Eye (tissue), 1 donor: ENCODE measurements around the gene ACP2.

Experiments used
- DNase-seq: peaks from one replicate; pipeline ENCODE4 v3.0.0-alpha.2; 2015

ACP2 gene

DNA sequence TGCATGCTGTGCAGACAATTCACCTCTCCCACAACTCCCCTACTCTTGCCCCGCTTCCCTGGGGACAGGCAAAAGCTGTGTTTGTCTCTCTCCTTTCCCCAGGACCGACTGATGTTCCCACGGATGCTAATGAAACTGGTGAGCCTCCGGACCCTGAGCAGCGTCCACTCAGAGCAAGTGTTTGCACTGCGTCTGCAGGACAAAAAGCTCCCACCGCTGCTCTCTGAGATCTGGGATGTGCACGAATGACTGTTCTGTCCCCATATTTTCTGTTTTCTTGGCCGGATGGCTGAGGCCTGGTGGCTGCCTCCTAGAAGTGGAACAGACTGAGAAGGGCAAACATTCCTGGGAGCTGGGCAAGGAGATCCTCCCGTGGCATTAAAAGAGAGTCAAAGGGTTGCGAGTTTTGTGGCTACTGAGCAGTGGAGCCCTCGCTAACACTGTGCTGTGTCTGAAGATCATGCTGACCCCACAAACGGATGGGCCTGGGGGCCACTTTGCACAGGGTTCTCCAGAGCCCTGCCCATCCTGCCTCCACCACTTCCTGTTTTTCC lies 19.9 kb upstream of the ACP2 start:
- DNase-seq = no peak

DNA sequence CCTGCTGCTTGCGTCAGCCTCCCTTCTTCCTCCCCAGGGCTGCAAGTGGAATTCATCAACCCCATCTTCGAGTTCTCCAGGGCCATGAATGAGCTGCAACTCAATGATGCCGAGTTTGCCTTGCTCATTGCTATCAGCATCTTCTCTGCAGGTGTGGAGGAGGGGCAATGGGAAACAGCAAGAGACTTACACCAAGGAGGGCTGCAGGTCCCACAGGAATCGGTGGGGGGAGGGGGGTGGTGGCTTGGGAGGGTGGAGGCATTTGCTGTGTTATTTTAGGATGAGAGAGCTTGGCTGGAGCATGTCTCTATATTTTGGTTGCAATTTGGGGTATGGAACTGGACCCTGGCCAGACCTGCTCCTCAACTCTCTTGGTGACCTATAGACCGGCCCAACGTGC lies 19.3 kb upstream of the ACP2 start:
- DNase-seq = no peak

DNA sequence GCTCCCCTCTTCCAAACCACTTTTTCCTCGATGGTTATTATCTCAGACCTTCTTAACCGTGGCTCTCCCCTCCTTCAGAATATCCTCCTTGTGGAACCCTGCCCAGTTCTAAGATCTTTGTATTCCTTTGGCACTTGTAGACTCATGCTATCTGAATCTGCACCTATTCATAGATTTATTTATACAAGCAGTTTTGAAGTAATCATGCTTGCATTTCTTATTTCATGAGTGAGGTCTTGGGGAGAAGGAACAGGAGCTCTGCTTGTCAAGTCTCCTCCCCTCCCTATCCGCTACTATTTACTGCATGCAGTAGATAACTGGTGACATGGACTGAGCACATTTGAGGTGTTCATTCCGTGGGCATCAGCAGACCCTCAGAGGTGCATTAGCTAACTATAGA lies 15.9 kb upstream of the ACP2 start:
- no peak for DNase-seq

DNA sequence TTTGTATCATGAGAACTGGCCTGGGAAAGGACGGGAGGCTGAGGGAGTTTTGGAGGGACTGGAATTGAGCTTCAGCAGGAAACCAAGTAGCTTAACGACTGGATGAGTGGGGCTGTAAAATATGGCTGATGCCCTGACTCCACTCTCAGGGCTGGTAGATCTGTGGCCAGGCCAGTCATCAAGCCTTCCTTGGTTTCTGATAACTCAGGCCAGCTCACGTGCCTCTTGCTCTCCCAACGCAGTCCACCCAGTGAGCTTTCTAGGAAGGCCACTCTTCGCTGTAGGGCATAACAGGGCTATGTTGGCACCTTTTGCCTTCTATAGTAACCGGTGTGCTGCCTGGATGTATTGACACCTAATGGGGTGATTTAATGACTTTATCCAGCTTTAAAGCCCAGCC lies 15.5 kb upstream of the ACP2 start:
- DNase-seq = no peak

DNA sequence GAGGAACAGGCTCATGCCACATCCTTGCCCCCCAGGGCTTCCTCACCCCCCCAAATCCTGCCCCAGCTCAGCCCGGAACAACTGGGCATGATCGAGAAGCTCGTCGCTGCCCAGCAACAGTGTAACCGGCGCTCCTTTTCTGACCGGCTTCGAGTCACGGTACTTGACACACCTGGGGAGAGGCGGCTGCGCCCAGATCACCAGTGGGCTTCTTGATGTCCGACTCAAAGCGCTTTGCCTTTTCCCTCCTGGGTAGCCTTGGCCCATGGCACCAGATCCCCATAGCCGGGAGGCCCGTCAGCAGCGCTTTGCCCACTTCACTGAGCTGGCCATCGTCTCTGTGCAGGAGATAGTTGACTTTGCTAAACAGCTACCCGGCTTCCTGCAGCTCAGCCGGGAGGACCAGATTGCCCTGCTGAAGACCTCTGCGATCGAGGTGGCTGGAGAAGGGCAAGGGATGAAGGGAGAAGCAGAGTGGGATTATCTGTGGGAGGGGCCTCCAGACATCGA lies 12.7 kb upstream of the ACP2 start:
- no peak for DNase-seq

DNA sequence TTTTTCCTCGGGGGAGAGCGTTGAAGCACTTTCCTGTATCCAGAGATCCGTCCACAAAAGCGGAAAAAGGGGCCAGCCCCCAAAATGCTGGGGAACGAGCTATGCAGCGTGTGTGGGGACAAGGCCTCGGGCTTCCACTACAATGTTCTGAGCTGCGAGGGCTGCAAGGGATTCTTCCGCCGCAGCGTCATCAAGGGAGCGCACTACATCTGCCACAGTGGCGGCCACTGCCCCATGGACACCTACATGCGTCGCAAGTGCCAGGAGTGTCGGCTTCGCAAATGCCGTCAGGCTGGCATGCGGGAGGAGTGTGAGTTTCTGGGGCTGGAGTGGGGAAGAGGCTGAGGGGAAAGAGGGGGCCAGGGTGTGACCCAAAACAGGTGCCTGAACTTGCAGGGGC lies 11.8 kb upstream of the ACP2 start:
- DNase-seq = no peak

DNA sequence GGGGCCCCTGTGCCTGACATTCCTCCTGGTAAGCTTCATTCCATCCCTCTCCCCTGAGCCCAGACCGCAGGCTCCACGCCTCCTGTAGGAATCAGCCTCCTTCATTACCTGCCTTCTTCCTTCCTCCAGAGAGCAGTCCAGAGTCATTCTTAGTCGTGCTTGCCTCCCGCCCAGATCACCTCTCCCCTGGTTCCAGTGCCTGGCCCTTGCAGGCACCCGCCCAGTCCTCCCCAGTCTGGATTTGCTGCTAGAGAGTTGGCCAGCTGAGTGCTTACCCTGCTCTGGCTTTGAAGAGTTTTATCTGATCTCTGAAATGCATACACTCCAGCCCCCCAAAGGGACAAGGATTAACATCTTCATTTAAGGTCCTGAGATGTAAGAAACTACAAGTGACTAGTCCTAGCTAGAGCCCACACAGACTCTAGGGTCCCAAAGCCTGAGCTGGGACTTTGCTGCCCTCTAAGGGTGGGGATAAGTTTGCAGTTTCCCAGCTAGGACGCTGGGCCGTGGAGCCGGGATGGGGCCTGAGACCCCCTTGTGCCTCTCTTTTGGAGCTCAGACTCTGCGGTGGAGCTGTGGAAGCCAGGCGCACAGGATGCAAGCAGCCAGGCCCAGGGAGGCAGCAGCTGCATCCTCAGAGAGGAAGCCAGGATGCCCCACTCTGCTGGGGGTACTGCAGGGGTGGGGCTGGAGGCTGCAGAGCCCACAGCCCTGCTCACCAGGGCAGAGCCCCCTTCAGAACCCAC lies 10.8 kb upstream of the ACP2 start:
- DNase-seq = peak; percentile 32

DNA sequence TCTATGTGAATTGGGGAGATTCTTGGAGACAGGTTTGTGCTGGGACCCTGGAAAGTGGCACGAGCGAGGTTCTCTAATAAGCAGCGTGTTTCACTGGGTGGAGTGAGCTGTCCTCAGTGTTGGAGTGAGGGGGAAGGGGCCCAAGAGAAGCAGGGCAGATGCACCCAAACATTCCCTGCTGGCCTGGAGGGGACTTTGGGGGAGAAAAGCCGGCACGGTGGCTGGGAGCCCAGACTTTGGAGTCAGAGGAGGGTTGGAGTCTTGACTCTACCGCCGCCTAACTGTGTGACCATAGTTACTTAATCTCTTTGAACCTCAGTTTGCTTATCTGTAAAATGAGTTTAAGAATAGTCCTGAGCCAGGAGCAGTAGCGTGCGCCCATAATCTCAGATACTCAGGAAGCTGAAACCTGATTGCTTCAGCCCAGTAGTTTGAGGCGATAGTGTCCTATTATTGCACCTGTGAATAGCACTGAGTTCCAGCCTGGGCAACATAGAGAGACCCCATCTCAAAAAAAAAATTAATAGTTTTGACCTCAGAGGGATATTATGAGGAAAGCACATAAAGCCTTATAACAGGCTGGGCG lies 9.8 kb upstream of the ACP2 start:
- DNase-seq = no peak

DNA sequence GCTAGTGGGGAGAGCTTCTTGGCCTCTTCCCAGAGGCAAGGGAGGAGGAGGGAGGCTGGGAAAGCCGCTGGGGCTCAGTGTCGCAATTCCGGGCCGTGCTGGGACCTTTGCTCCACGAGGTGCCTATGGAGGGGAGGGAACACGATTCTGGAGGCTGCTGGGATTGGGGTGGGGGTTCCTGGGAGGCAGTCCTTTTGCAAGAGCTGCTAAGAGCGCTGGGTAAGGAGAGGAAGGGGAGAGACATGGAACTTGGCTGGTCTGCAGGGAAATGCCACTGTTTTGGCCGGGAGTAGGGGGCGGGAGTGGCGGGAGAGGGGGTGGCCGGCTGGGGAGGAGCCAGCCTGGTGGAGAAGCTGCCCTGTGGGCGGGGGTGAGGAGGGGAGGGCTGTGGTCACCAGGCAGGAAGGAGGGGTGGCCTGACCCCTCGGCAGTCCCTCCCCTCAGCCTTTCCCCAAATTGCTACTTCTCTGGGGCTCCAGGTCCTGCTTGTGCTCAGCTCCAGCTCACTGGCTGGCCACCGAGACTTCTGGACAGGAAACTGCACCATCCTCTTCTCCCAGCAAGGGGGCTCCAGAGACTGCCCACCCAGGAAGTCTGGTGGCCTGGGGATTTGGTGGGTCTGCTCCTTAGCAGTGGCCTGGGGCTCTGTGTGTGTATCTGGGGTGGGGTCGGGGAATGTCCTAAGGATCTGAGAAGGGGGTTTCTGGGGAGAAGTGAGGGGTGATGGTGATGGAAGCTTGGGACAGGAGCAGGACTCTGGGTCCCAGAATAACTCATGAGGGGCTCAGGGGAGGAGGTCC lies 9.1 kb upstream of the ACP2 start, which contains the start of gene NR1H3:
Gene NR1H3, plus strand, starts transcription at position 480 of the 800 bp plus-strand sequence. CDS start 1,221 bp downstream, outside the sequence.
- peak; percentile 70 for DNase-seq

DNA sequence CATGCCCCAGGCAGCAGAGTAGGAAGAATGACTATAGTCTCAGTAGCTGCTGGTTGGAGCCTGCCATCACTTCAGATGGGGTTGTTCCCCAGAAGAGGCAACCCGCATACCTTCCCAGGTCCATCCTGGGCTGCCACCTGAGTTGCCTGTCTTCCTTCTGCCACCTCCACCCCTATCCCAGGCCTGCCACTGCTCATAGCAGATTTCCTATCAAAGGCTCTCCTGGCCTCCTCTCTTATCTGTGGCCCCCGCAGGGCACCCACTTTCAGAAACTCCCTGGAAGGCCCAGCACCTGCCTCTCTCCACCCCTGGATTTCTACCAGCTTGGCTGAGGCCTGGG lies 8.5 kb upstream of the ACP2 start:
- DNase-seq = no peak

DNA sequence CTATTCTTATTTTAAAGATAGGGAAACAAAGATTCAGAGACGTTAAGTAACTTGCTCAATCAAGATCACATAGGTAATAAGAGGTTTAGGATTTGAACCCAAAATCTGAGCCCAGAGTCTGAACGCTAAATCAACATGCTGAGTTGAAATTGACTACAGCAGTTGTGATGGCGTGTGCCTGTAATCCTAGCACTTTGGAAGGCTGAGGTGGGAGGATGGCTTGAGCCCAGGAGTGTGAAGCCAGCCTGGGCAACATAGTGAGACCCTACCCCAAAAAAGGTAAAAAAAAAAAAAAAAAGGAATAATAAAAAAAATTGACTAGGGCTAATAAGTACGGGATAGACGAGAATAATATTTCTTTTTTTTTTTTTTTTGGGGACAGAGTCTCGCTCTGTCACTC lies 7.8 kb upstream of the ACP2 start:
- DNase-seq = no peak

DNA sequence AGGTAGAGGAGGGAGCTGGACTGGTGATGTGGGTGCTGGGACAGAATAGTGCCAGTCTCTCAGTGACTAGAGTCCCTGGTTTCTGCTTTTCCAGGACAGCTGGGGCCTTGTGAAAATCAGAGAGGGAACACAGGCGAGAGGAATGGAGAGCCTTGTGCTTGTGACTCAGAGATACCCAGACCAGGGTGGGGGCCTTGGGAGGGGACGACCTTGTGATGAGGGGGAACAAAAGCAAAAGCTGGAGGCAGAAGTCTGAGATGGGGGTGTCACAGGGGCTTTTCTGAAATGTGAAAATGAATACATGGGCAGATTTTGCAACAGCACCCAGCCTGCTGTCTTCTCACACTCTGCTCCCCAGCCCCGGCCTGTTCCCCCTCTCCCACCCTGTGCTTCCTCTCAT lies 5.8 kb upstream of the ACP2 start:
- DNase-seq = no peak

DNA sequence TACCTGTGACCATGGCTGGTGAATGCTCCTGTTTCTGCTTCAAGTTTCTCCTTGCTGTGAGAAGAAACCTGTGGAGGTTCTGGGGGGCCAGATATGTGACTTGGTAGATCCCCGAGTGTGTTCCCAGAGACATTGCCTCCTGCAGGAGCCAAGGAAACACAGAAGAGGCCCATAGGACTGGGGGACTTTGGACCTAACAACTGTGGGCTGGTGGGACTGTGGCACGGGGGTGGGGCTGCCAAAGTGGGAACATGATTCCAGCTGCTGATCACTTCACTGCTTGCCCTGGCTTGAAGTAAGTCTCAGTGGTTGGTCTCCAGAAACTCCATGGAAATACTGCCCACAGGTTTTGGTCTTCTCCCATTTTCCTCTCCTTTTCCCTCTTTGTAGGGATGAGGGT lies 5.0 kb upstream of the ACP2 start:
- no peak for DNase-seq

DNA sequence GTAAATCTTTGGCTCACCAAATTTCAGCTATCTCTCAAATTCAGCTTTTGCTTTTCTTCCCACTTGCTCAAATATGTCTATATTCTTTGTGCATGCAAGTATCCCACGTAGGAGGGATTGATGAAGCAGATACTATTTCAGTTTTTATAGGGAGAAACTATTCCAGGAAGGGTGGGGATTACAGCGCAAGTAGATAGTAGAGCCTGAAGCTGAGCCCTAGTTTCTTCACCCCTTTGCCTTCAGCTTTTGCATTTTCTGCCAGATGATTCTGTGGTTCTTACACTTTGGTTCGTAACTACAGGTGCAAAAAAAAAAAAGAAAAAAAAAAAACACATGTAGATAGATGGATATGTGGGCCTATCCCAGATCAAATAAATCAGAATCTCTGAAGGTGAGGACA lies 3.1 kb upstream of the ACP2 start:
- DNase-seq = no peak

DNA sequence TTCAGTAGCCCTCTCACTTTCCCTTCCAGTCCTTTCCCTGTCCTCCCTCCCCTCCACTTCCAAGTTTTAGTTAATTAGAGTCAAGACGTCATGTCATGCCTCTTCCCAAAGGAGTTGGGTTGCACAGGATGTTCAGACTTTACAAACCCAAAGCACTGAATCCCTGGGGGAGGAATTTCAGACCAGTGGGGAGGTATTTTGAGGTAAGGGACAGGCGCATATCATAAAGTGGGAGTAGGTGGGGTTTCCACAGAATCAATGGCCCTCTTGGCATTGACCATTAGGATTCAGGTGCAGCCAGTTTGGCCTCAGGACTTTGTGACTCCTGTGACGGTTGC lies 733 bp upstream of the ACP2 start:
- no peak for DNase-seq

DNA sequence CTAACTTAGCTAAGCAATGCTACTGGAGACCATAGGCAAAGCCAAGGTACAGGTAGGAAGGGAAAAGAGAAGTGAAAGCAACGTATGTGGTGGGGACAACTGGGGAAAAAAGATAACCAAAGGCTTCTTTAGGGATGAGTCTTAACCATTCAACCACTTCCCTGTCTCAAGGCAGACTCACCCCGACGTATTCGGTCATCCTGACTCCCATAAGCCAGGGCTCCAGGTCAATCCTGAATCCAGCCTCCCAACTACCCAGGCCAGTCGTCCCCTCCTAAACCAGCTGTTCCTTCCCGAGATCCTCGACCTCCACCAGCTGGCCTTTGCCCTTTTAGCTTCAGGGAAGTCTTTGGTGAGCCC lies 330 bp downstream of the ACP2 start:
- DNase-seq = no peak

DNA sequence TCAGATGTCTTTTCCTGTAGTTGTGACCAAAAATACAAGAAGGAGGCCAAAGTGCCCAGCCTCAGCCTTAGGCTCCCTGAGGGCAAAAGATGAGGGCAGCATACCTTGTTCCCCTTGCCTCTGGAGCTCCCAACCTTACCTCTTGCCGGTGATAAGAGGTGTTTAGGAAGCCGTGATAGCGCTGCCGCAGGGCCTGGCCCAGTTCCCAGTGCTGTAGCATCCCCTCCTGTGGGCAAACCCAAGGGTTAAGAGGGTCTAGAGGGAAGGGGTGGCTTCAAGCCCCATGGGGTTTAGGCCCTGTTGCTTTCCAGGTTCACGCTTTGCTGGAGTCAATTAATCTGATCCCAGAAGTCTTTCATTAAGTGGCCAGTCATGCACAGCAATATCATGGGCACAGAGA lies 1.1 kb downstream of the ACP2 start:
- no peak for DNase-seq

DNA sequence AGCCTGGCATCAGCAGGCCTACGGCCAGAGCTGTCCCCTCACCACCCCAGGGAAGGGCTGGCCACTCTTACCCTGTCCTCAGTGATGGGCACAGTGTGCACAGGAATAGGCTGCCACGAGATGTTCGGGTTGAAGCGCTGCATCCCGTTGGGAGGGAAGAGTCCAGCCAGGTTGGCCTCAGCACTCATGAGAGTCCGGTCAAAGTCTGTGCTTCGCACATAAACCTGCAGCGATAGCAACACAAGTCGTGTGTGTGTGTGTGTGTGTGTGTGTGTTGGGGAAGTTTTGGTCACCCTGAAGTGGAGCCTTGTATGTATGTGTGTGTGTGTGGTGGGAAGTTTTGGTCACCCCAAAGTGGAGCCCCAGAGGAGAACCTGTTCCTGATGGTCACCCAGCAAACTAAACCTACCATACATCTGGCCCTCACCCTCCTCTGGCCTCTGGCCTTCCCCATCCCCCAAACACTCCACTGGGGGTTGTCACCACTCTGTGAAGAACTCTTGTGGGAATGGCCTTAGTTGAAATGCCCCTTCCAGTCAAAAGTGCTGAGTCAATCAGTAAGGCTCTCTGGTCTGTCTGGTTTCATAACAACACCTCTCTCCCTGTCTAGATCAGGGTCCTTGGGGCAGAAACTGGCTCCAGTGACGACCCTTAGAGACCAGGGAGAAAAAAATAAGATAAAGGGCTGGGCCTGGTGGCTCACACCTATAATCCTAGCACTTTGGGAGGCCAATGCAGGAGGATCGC lies 2.8 kb downstream of the ACP2 start:
- no peak for DNase-seq

DNA sequence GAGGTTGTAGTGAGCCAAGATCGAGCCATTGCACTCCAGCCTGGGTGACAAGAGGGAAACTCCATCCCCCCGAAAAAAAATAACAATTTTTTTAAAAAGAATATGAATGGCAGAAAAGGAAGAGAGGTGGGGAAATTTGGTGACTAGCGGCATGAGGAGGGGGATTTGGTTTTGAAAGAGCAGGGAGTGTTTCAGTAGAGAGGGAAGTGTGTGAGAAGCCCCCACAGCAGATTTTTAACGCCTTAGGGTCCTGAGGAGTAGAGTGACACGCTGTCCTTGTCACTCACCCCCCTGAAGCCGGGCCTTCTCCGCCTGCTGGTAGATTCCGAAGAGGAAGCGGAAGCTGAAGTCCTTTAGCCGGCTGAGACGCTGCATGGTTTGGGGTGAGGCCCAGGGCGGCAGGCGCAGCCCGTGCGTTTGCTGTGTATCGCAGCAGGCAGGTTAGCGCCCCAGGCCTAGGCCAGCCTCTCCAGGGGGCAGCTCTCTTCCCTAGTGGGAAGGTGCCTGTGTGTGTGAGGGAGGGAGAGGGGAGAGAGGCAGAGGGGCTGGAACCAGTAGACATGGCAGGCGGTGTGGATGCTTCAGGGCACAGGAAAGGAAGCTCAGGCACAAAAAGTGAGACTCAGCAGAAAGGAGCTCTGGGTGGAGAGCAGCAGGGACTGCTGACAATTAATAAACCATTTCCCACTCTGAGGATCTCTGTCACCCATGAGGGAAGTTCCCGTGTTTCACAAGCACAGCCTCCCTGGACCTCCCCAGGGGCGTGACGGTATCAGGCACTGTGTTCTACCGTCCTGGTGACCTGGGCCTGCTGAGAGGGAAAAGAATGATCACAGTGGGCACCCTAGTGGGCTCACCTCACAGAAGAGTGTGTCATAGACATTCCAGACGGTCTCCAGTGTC lies 3.9 kb downstream of the ACP2 start:
- no peak for DNase-seq

DNA sequence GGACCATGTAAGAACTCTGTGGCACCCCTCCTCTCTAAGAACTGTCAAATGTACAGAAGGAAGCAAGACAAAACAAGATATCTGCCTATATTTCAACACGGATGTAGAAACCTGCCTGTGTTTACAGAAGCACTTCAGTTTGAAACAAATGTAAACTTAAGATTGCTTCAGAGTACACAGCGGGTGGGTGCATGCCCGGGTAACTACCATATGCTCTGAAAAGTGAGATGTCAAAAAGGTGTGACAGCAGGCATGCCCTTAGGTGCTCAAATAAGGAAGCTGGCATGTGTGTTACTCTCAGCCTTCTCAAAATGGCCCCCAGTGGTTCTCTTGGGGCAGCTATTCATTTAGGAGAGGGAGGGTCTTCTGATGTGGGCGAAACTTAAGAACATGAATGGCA lies 5.2 kb downstream of the ACP2 start:
- DNase-seq = no peak

DNA sequence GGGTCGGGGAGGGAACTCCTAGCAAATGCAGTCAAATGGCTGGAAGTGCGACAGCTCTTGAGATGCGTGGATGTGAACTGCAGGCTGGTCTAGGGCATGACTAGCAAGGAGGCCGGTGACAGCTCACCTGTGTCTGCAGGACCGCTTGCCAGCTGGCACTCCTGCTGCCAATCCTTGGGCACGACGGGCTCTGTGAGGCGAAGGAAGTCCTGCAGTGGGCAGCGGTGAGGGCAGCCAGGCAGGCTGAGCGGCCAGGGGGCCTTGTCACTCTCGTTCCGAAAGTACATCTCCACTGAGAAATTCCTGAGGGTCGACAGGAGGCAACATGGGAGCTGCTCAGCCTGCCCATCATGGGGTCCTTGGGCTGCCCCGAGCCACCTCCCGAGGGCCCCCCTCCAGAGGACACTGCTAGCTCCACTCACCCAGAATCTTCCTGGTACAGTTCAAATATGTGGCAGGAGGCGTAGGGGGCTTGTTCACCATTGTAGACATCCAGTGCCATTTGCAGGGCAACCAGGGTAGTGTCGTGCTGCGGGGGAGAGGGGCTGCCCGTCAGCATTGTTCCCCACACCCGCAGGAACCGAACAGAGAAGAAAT lies 5.9 kb downstream of the ACP2 start:
- DNase-seq = no peak

DNA sequence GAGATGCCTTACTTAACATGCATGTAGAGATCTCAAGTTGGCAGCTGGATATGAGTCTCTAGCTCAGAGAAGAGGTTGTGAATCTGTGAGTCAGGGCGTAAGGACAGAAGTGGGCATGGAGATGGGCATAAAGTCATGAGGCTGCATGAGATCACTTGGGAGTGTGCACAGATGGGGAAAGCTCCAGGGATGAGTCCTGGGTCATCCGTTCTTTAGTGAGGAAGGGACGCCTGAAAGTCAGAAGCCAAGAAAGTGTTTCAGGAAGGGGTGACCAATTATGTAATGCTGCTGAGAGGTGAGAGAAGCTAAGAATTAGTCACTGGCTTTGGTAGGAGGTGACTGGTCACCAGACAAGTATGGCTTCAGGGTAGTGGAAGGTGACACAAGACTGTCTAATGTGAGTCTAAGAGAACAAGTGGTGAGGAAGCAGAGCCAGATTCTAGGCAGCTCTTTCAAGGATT lies 6.7 kb downstream of the ACP2 start:
- no peak for DNase-seq
